Kidney (tissue), 11 donors: ENCODE measurements around the gene SIK1. TPM values are rescaled to one million over a fixed set of nuclear protein-coding genes. Genes with fewer than 3 reads are reported as not detected.
"Not testable (repeated sequence)": the region's sequence is repeated elsewhere in the genome, so short reads cannot be mapped to it uniquely, and the experiment has no call there.

ENCODE experiments used
- DNase-seq, 5 donors: peaks; one replicate each; pipeline ENCODE4 v3.0.0-alpha.2; 2013 to 2020
- FAIRE-seq: peaks from 2 replicates; lab custom pipeline; 2012; peaks lifted over from hg19 to GRCh38; lab: Jason Lieb, UNC
- H3K27ac ChIP-seq, 2 donors: one replicate each; pipeline ENCODE4 v1.7.0; 2013; ENCODE audit warnings: low read depth in 2 of 2, low read length in 2 of 2, inconsistent platforms in 1 of 2
- H3K27me3 ChIP-seq: one replicate; pipeline ENCODE4 v1.7.1; 2013; ENCODE audit warnings: low read length, inconsistent platforms; ENCODE audit not compliant: control insufficient read depth, insufficient read depth
- H3K36me3 ChIP-seq, 3 donors: one replicate each; pipeline versions ENCODE4 v1.7.0 to v1.7.1; 2013; ENCODE audit warnings: low read length in 3 of 3, control low read depth in 1 of 3, inconsistent platforms in 1 of 3; ENCODE audit not compliant: insufficient read depth in 3 of 3, control insufficient read depth in 2 of 3
- H3K4me1 ChIP-seq, 3 donors: one replicate each; pipeline versions ENCODE4 v1.7.0 to v1.7.1; 2013; ENCODE audit warnings: low read length in 3 of 3, inconsistent platforms in 1 of 3, low read depth in 1 of 3; ENCODE audit not compliant: control insufficient read depth in 2 of 3, insufficient read depth in 2 of 3
- H3K4me3 ChIP-seq, 3 donors: one replicate each; pipeline versions ENCODE4 v1.7.0 to v1.8.1; 2013; ENCODE audit warnings: low read length in 3 of 3, control low read depth in 1 of 3, inconsistent platforms in 1 of 3
- H3K9ac ChIP-seq, 3 donors: one replicate each; pipeline versions ENCODE4 v1.7.0 to v1.7.1; 2013; ENCODE audit warnings: low read length in 3 of 3, control low read depth in 1 of 3, inconsistent platforms in 1 of 3
- H3K9me3 ChIP-seq, 3 donors: one replicate each; pipeline versions ENCODE4 v1.7.0 to v1.7.1; 2013; ENCODE audit warnings: low read length in 3 of 3, control low read depth in 1 of 3, inconsistent platforms in 1 of 3; ENCODE audit not compliant: control insufficient read depth in 2 of 3, insufficient read depth in 1 of 3
- intact Hi-C: fragments of 100-400 bp; cut with DNase I; formaldehyde crosslinking; loops from one replicate; pipeline ENCODE4 v1.11.1; 2022
- polyA plus RNA-seq: library from polyadenylated mRNA; stranded (reverse); fragments of 350-450 nt; fragmentation: Illumina TruSeq; extraction: RNeasy Lipid Tissue Mini Kit (QIAGEN cat#74804); gene quantifications from one replicate; pipeline ENCODE4 v1.2.3, GENCODE V29; 2014; ENCODE audit warnings: low read depth, low replicate concordance; ENCODE audit not compliant: insufficient read depth
- total RNA-seq: library from RNA; stranded (reverse); fragmentation: NEBNext Ultra II Directional; extraction: Animal tissue kit (Norgen Biotek cat#: 25700); gene quantifications from one replicate; pipeline ENCODE4 v1.2.1, GENCODE V29; 2021
- donor health status: control.
- donor health status: control.
- donor health status: DM: yes; HTN: yes; CAD: no.
- donor health status: Normal renal cell carcinoma (clear cell type).

Gene SIK1
- total and polyA plus RNA-seq, 2 donors from 2014 or later: 3.4 to 24.9 TPM

DNA sequence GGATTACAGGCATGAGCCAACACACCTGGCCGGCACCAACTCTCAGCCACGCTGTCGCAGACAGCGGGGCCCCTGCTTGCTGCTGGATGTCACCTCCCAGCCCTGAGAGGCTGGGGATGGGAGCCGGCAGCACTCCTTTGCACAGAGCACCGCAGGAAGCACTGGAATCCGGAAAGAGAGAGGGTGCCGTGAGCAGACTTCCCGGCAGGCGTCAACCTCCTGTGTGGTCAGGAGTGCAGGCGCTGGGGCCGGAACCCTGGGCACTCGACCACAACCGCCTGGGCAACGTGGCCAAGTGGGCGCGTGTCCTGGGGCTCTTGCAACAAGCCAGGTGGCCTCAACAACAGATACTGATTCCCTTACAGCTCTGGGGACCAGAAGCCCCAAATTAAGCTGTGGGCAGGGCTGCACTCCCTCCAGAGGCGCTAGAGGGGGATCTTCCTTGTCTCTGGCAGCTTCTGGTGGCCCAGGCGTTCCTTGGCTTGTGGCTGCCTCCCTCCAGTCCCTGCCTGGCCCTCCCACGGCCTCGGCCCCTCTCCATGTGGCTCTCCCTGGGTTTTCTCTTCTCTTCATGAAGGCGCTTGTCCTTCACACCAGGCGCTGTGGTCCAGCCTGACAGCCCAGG is 20.5 kb upstream of the SIK1 start:
- H3K4me3 ChIP-seq, H3K4me1 ChIP-seq, intact Hi-C loops, H3K9ac ChIP-seq, H3K27ac ChIP-seq, DNase-seq, FAIRE-seq, H3K27me3 ChIP-seq, H3K36me3 ChIP-seq, H3K9me3 ChIP-seq: not testable (repeated sequence)

DNA sequence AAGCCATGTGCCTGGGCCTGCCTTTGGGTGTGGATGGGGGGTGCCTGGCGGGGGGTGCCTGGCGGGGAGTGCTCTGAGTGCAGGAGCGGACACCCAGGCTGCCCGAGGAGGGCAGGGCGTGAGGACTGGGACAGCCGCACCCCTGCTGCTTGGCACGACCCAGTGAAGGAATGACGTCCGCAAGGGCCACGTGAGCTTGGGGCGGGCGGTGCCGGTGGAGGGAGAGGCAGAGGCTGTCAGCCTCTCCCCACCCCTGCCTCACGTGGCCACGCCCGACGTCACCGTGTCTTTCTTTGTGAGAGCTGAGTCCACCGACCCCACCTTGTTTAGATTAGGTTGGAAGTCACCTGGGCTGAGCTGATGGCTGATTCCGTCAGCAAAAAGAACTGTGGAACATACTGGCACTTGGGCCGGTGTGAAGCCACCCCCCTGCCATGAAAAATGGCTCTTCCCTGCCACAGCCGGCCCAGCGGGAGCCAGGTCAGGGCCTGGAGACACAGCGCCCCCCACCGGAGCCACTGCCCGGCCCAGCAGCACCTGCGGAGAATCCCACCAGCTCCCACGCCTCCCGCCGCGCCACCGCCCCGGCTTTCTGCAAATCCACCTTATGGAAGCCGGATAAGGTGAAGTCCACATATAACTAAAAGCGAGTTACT is 19.5 kb upstream of the SIK1 start:
- H3K36me3 ChIP-seq, intact Hi-C loops, DNase-seq, H3K9ac ChIP-seq, H3K27me3 ChIP-seq, H3K27ac ChIP-seq, H3K4me1 ChIP-seq, H3K4me3 ChIP-seq, H3K9me3 ChIP-seq, FAIRE-seq: not testable (repeated sequence)

DNA sequence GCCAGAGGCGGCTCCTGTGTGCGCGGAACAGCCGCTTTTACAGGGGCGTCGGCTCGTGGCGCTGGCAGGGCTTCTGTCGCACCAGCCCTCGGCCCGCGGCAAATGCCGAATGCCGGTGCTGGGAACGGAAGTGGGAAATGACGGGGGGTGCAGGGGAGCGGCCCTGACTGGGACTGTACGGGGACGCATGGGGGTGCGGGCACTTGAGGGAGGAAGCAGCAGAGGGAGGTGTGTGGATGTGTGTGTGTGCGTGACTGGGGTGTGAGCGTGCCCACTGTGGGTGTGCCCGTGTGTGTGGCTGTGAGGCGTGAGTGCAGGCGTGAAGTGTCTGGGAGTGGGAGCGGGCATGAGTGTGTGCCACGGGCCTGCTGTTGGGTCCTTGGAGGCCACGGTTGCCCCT is 17.6 kb upstream of the SIK1 start:
- intact Hi-C loops, FAIRE-seq: not testable (repeated sequence)

DNA sequence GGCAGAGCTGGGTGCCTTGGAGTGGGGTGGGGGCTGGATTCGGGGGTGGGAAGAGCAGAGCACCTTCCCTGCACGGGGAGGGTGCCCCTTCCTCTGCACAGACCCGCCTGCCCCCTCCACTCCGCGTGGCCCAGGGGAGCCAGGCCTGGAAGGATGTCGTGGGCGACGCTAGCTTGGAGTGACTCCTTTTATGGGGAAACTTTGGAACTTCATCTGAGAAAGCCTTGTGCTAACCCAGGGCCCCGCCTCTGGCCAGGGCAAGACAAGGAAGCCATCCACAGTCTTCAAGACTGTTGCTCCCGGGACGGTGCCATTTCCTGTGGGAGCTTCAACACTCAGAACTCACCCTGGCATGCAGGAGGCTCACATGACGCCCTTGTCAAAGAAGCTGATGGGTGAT is 15.6 kb upstream of the SIK1 start:
- H3K27me3 ChIP-seq, H3K9me3 ChIP-seq, H3K27ac ChIP-seq, H3K4me3 ChIP-seq, intact Hi-C loops, H3K9ac ChIP-seq, FAIRE-seq, DNase-seq, H3K4me1 ChIP-seq, H3K36me3 ChIP-seq: not testable (repeated sequence)

More for the DNA sequence above, 17.6 kb upstream of the SIK1 start:
- H3K9me3 ChIP-seq, H3K4me1 ChIP-seq, H3K4me3 ChIP-seq, H3K27ac ChIP-seq, DNase-seq, H3K9ac ChIP-seq, H3K36me3 ChIP-seq, H3K27me3 ChIP-seq: not testable (repeated sequence)

DNA sequence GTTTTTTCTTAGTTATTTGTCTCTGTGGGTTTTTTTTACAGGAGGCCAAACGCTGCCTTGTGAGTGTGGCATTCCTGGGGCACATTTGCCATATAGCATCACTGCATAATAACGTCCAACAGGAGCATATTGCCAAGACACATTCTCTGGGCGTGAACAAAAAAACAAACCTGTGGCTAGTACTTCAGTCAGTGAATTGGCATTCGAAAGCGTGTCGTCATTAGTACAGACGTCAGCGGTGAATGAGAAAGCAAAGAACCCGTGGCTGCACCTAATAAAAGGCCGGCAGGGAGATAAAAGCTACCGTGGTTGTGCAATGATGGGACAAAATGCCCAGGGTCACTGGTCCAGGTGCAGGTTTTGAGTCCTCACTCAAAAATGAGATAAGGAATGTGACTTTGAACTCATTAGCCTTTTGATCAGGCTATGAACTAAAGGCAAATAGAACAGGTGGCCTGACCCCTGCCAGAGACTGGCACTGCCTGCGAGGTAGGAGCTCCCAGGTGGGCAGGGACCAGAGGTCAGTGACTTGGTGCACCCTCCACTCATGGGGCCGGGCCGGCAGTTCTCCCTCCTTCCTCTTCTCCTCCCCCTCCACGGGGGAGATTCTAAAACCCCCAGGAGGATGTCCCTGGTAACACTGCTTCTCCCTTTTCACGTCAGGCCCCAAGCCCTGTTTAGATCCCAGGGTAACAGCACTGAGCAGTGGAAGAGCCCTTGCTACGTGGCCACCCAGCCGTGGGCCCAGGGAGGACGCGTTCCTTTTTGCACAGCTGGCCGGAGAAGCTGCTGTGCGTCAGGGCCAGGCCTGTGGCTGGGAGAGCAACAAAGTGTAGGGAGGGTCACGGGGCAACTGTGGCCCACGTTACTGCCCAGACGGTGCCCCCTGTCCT is 14.2 kb upstream of the SIK1 start:
- FAIRE-seq, intact Hi-C loops, H3K36me3 ChIP-seq, H3K9ac ChIP-seq, H3K4me1 ChIP-seq, H3K4me3 ChIP-seq, DNase-seq, H3K27me3 ChIP-seq, H3K9me3 ChIP-seq, H3K27ac ChIP-seq: not testable (repeated sequence)

DNA sequence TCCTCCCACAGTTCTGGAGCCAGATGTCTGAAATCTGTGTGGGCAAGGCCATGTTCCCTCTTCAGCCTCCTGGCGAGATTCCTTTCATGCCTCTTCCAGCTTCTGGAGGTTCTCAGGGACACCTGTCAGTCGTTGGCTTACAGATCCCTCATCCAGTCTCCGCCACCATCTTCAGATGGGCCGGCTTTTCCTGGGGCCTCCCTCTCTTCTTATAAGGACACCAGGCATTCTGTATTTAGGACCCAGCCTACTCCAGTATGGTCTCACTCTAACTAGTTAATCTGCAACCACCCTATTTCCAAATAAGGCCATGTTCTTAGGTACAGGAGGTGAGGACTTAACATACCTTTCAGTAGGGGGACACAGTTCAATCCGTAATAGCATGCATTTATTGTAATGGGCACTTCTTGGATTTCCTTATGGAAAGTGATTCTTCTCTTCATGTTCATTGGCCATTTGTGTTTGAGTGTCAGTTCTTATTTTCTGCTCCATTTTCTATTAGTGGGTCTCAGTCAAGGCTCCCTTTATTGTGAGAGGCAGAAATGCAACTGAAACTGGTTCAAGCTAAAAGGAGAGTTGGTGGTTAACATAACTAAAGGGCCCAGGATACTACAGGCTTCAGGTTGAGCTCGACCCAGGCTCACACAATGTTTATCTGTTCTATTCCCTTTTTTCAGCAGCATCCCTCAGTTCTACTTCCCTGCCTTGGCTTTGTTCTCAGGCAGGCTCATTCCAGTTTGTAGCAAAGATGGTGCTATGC is 12.6 kb upstream of the SIK1 start:
- H3K27ac ChIP-seq, H3K9me3 ChIP-seq, intact Hi-C loops, H3K36me3 ChIP-seq, H3K4me3 ChIP-seq, DNase-seq, H3K4me1 ChIP-seq, H3K9ac ChIP-seq, H3K27me3 ChIP-seq, FAIRE-seq: not testable (repeated sequence)

DNA sequence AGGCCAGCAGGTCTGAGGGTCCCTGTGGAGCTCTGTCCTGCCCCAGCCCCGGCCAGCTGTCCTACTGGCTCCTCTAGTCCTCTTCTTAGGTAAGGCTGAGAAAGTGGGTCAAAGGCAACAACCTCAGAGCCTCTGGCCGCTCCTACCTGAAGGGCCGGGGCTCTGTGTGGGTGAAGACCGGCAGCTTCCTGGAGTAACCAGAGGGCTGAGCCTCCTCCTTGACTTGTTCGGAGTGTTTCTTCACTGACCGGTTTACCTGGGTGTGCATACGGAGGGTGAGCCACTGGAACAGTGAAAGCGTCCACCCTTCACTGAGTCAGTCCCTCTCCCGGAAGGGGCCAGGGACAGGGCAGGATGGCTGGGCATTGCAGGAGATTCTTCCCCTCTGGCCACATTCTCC is 9.3 kb upstream of the SIK1 start:
- FAIRE-seq, DNase-seq, H3K9me3 ChIP-seq, H3K4me3 ChIP-seq, H3K9ac ChIP-seq, H3K36me3 ChIP-seq, H3K27ac ChIP-seq, H3K4me1 ChIP-seq, intact Hi-C loops, H3K27me3 ChIP-seq: not testable (repeated sequence)
